Measurements from ENCODE around the gene C1orf35. TPM values are rescaled to one million over a fixed set of nuclear protein-coding genes. Genes with fewer than 3 reads are reported as not detected.
A peak's percentile ranks its signal among the peaks of the same experiment; 100 is the strongest.

C1orf35 gene
- total RNA-seq, 1 experiment from 2014 or later: 10.7 TPM

DNA sequence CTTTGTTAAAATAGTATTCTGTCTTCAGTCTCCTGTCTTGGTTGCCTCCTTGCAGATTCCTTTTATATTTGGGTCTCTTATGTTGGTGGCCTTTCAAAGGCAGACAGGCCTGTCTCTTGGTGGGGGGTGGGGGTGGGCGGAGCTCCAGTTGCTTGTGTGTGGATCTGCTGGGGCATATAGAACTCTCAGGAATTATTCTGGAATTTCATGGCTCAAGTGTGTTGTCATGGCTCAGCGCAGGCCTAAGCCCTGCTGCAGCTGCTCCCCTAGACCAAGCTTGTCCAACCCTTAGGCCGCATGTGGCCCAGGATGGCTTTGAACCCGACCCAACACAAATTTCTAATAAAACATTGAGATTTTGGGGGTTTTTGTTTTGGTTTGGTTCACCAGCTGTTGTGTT is 8.0 kb downstream of the C1orf35 start:
- no peak for DNase-seq (ENCODE audit: low spot score)

DNA sequence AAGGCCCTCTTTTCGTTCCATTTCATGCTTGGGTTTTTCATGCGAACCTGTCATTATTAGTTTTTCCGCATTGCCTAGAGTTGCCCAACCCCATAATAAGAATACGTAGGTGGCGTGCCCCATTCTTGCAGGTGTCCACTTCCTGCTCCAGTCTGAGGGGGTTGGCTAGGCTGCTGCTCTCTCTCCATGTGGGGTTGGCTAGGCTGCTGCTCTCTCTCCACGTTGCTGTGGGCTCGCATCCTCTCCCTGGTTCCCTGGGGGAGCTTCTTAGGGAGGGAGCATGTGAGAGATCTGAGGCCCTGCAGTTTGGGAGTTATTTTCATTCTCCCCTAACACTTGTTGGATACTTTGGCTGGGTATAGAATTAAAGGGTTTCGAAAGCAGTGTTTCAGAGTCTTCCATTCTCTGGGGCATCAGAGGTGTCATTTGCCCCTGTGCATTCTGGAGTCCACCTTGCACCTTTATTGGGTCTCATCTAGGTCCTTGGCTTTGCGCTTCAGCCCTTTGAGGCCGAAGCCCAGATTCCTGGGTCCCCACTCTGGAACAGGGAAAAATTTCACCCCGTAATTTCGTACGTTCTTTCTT is 8.6 kb downstream of the C1orf35 start:
- no peak for DNase-seq (ENCODE audit: low spot score)

DNA sequence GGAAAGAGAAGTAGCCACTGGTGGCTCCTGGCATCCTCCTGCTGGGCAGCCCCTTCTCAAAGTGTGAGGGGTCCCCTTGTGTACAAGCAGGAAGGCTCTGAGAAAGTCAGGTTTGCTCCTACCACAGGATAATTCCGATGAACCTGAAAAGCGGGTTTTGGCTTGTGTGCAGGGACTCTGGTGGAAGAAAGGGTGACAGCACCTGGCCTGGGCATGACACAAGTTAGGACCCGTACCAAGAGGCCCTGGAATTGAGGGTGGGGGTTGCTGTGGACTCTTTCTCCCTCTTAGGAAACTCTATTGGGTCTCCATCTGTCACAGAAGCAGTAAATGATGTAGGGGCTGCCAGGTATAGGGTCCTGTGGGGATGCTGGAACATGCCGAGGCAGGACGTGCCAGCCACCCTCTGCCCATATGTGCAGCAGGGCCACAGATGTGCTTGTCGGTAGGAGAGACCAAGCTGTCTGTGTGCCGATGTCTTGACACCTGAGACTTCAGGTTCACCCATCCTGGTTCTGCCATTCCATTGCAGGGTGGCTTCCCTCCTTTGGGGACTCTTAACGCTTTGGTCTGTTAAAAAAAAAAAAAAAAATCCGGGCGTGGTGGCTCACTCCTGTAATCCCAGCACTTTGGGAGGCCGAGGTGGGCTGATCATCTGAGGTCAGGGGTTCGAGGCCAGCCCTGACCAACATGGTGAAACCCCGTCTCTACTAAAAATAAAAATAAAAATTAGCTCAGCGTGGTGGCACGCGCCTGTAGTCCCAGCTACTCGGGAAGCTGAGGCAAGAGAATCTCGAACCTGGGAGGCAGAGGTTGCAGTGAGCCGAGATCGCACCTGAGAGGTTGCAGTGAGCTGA is 9.8 kb downstream of the C1orf35 start:
- no peak for DNase-seq (ENCODE audit: low spot score)

DNA sequence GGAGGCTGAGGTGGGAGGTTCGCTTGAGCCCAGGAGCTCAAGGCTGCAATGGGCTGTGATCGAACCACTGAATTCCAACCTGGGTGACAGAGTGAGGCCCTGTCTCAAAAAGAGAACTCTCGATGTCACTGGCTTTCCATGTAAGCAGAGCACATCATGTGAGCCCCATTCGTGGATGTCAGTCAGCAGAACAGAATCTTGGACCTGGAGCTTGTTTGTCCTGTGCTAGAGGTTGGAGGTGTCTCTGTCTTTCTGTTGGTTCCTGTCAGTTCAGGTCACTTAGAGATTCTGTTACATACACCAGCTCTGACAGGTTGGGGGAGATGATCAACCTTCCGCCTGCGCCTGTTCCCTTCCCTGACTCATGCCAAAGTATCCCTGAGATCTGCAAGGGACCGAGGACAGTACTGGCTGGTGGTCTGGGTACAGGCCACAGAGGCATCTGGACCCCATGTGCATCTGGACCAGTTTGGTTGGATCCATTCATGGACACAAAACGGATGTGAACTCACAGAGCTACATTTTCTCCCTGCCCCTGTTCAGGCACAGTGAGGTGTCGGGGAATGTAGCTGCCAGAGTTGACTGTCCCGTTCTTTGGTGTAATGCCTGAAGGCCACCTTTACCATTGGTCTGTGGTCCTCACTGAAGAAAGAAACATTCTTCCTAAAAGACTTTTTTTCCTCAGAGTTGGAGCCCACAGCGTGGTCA is 10.6 kb downstream of the C1orf35 start:
- no peak for DNase-seq (ENCODE audit: low spot score)

DNA sequence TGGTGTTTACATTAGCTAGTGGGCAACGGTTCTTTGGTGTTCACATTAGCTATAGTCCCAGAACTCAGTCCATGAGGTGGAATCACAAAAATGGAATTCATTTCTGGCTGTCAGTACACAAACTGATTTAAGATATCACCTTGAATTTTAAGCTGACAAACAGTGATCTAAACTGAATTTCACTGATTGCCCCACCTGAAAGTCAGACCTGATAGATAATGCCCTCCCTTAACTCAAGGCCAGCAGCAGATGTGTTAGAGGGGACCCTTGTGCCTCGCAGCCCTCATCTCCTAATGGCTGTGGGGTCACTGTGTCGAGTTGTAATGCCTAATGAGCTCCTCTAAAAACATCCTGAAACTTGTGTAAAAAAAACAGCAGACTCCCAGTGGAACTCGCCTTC is 12.0 kb downstream of the C1orf35 start:
- DNase-seq (ENCODE audit: low spot score): no peak

DNA sequence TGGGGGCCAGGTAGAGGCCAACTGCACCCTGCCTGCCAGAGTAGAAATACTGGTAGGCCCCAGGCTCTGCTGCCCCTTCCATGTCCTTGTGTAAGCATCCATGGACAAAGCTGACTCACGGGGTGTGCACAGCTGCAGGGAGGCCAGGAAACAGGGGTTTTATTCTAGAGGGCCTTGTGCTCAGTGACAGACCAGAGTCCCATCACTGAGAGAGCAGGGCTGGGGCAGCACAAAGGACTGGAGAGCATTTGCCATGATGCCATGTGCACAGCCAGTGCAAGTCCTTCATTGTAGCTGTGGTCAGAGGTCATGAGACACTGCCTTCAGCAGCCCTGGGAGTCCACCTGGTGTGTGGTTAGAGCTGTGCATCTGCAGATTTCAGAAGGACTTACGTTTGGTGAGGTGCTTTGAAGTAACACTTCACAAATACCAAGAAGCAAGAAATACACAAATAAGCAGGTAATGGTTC is 12.5 kb downstream of the C1orf35 start:
- no peak for DNase-seq (ENCODE audit: low spot score)

DNA sequence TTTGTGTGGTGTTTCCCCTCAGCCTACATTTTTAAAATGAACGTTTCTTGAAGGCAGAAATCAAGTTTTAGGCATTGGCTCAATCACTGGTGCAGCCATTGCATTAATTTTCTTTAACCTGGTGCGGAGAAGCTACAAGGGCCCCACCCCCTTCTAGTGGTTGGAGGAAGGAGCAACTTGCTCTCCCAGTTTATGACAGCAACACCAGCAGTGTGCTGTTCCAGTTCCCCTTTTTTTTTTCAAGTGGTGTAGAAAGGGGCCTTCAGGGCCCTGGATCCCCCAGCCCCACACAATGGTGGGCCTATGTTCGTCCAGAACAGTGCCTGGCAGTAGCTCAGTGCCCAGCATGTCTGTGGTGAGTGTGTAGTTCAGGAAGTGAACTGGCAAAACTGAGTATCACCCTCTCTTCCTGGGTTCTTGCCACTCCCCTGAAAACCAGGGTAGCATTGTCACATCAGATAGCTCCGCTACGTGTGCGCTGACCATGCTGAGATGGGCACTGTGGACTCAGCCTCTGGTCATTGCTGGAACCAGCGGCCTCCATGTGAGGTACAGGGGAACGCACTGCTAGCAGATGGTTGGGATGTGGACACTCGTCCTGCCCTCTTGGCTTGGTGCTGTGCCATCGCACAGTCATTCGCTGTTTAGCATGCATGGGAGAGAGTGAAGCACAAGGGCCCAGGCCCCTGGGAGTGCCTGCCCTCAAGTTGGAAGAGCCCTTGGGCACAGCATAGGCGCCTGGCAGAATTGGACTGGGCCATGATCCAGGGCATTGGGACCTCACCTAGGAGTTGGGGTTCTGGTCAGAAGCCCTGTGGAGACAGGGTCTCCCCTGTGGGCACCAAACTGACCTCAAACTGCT is 13.4 kb downstream of the C1orf35 start:
- DNase-seq (ENCODE audit: low spot score): no peak

DNA sequence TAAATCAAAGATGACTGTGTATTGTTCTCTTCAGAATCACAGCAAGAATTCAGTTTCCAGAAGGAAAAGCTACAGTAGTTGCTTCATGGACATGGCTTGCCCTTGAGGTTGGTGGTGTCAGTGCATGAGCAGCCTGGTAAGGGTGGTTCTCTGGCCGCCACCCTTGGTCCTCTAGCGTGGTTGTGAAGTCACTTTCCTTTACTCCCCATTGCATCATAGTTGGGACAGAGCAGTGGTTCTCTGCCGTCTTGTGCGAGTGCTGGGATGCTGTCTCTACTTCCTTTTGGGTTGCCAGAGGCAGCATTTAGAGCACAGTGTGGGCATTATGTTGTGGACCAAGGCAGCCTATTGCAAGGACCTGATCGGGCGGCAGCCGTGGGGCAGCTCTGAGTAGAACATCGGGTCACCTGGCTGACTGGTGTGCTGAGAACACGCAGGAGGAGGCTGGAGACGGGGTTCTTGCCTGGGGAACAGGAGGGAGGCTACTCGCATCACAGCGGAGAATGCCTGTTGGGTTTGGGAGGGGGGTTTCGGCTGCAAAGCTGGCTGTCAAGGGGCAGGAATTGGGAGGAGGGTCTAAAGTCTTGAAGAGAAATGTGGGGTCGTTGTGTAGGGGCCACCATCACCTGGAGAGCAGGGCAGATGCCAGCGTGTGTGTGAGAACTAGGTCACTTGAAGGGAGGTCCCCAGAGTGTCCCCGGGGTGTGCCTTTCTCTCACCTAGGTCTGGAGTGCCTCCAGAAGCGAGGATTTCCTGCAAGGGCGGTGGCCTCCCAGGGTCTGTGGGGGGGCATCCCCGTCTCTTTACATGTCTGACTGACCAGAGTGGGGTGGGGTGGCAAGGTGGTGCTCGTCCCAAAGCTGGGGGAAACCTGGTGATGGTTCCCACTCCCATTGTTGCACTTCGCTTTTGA is 14.3 kb downstream of the C1orf35 start:
- no peak for DNase-seq (ENCODE audit: low spot score)

DNA sequence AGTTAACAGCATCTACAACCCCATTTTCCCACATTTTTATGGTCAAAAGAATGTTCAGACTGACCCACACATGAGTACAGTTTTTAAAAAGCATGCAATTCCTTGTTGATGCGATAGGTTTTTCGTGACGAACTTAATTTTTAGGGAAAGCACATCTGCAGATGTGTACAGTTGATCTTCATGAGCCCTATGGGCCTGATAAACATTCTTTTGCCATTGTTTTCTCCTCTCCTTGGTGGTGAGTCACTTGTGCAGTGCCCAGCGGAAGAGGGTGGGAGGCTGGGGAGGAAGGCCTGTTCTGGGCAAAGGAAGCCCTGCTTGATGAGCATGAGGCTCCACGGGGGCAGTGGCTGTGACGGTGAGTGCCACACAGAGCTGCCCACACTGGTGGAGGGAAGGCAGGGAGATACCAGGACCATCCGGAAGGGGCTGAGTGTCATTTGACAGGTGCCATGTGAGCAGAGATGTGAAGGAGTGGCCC is 15.3 kb downstream of the C1orf35 start:
- DNase-seq (ENCODE audit: low spot score): peak; percentile 48

DNA sequence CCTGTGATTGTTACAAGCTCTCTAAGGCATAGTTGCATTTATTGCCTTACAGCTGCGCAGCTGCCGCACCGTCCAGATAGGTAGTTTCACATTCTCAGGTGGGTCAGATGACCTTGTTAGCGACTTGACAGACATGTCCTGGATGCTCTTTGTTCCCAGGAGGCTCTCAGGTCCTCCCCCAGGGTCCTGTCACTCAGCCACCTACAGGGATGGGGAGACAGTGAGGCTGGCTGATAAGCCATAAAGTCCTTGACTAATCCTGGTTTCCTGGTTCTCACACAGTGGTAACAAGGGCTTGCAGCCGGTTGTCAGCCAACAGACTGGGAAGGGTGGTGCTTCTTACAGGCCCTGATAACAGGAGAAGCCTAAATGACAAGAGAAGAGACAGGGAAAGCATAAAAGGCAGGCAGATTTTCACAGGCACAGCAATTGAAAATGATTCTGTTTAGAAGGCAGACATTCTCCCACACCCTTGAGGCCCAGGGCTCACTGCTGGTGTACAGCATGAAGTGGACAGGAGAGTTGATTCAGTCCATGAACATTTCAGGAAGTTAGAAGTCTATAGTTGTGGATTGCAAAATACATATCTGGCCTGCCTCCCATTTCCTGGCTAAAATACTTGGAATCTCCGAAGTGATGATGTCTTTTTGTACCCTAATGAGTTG is 17.7 kb downstream of the C1orf35 start:
- DNase-seq (ENCODE audit: low spot score): no peak

DNA sequence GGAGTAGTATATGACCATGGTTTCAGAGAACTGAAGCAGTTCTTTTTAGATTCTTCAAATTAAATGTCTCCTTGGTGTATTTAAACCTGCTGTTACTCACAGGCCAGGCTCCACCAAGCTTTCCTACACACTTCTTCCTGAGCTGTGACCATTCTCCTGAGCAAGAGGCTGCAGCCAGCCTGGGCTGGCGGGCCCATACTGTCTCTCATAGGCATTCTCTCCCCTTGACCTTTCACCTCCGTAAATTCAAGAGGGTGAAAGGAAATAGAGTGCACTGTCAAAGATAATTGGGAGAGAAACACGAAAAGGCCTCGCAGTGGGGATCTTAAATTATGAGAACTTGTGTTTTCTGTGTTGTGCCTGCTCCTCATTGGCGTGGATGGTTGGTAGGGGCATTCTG is 18.3 kb downstream of the C1orf35 start:
- no peak for DNase-seq (ENCODE audit: low spot score)

DNA sequence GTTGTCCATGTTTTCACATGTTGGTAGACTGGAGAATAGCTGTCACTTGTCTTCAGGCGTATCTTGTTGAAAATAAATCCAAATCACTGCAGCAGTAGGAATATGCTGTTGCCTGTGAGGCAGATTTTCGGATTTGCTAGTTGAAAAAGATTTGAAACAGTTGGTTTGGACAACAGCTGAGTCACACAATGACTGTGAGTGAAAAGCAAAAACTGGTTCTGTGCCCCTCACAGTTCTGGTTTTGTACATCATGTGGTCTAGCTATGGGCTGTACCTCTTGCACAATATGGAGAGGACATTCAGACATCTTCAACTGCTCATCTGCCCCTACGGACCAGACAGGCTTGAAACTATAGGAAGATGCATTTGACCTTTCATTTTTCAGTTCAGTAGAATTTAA is 18.8 kb downstream of the C1orf35 start:
- no peak for DNase-seq (ENCODE audit: low spot score)

DNA sequence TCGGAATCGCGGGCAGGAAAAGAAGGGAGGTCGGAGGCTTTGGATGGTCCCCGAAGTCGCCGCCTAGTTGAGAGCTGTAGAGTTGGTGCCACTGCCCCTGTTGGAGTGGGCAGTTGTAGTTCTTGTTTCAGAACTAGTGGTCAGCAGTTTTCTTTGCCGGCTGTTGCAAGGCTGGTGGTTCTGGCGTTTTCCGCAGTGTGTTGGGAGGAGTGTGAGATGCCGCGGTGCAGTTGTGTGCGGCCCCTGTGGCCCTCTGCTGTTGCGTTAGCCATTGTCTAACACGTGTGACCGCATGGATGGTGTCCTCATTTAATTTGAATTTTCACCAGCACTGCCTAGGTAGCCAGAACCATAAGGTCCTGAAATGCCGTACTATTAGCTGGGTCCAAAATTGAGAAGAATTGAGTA is 19.2 kb downstream of the C1orf35 start:
- no peak for DNase-seq (ENCODE audit: low spot score)

DNA sequence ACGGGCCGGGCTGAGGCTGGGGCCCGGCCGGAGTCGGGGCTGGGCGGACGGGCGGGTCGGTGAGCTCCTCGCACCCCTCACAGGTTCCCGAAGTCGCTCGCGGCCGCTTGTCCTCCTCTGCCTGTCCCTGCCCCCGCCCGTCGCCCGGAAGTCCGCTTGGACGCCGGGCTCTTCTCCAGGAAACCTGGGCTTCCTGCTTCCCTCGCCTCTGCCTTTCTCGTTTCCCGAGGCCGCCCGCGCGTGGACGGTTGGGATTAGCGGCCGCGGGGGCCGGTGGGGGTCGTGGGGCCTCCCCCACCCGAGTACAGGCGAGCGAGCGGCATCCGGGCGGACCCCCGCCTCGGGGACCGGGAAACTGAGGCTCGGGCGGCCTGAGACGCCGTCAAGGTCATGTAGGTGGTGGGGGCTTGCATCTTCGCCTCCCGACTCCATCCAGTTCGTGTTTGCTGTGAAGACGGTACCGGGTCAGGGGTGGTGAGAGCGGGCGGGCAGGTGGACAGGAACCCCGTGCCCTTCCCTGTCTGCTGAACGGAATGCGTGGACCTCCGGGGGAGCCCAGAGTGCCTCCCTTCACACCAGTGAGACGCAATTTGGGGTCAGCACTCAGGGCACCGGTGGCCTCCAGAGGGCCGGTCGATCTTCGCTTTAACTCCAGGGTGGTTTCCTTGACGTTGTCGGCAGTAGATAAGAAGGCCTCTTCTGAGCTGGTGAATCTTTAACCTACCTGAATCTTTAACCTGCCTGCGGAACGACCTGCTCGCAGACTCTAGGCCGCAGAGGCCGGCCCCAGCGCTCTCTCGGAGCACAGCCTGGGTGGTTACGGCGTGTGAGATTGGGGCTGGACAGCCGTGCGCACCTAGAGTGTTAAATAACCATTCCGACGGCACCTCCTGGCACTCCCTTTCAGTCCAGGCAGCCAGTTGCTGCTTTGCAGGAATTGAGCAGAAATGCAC is 19.9 kb downstream of the C1orf35 start:
- DNase-seq (ENCODE audit: low spot score): no peak

DNA sequence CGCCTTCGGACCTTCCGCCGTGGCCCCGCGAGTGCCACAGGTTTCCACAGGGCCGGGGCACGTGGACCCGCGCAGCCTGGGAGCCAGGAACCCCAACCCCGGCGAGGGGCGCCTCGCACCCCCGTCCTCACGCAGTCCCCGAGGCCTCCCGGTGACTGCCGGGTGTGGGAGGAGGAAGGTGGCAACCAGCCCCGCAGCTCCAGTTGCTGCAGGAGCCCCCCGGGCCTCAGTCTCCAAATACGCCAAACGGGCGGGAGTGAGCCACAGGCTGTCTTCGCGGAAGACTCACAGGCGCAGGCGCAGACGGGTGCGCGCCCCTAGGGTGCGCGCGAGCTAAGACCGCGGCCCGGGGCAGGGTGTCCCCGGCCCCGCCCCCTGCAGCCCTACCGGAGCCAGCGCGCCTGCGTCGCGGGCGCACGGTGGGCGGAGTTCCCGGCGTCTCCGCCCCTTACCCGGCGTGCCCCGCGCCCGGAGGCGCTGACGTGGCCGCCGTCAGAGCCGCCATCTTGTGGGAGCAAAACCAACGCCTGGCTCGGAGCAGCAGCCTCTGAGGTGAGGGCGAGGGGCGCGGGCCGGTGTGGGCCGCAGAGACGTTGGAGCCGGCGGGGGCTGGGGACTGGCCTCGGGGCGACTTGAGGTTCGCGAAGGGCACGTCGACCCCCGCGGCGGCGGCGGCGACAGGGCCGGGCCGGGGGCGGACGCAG is 20.8 kb downstream of the C1orf35 start, which contains the start of gene ARF1:
ARF1 (plus strand) TSS at position 495 of the 704 bp plus-strand sequence. CDS start 14,407 bp downstream, outside the sequence.
- peak; percentile 72 for DNase-seq (ENCODE audit: low spot score)

DNA sequence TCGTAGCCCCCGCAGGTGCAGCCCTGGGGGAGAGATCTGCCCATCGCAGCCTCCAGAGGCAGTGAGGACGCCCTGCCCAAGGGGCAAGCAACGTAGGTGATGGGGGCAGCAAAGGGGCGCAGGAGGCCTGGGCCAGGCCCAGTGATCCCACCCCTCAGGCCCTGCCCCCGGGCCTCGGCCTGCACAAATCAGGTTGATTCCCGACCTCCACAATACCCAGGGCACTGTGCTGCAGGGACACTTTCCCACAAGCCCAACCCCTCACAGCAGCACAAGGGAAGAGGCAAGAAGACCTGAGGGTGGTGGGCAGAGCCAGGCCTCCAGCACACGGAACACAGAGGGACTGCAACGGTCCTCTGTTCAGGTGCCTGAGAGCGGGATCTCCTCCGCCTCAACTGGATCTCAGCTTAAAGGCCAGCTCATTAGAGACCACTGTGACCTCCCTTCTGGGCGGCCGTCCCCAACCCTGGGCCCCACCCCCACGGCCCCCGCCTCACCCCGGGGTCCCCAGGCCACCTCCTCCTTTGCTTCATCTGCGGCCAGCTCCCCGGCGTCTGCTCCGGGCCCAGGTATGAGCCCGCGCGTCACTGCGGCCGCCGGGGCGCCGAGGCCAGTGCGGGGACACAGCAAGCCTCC is 21.4 kb downstream of the C1orf35 start:
- no peak for DNase-seq (ENCODE audit: low spot score)

DNA sequence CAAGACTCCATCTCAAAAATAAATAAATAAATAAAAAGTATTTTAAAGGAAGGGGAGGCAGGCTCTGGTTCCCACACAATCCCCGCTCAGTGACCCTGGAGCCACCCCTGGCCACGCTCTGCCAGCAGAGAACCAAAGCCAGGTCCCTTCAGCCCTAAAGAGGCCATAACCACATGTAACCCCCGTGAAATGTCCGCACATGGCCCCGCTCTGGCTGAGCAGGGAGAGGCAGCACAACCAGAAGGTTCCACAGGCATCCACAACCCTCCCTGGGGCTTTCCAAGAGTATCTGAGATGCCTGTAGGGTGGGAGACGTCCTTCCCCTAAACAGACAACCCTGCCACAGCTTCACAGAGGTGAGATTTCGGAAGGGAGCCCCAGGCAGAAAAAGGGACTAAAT is 22.0 kb downstream of the C1orf35 start:
- no peak for DNase-seq (ENCODE audit: low spot score)
